ENCODE results near the gene SH3PXD2B. TPM values are rescaled to one million over a fixed set of nuclear protein-coding genes. Genes with fewer than 3 reads are reported as not detected.
"Not testable (repeated sequence)": the region's sequence is repeated elsewhere in the genome, so short reads cannot be mapped to it uniquely, and the experiment has no call there.

SH3PXD2B gene
- total RNA-seq, 1 donor from 2014 or later, result 39.8 TPM

DNA sequence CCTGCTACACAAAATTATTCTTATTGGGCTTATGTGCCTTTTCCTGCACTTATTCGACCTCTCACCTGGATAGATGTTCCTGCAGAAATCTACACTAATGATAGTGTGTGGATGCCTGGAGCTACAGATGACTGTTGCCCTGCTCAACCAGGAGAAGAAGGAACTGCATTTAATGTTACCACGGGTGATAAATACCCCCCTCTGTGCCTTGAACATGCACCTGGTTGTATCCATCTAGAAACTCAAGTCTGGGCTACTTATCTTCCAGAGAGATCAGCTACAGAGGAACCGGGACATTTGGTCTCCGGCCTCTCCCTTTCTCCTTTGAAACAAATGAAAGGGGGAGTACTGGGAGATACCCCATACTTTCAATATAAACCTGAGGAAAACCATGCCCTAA lies 54.5 kb downstream of the SH3PXD2B start:
- DNase-seq (ENCODE audit: low spot score), result no peak

DNA sequence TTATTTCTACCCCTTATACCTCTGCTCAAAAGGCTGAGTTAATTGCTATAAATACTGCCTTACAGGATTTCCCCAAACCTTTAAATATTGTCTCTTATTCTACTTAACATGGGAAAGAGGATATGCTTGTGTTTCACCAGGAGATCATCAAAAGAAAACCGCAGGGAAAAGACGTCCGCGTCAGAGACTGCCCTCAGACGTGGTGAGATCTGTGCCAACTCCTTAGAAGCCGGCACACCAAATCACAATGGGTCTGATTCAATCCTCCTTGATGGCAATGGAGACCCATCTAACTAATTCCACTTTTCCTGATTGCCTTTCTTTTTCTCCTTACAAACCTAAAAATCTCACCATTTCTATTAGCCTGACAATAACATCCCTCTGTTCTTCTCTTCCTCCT lies 55.0 kb downstream of the SH3PXD2B start:
- DNase-seq (ENCODE audit: low spot score), result no peak

DNA sequence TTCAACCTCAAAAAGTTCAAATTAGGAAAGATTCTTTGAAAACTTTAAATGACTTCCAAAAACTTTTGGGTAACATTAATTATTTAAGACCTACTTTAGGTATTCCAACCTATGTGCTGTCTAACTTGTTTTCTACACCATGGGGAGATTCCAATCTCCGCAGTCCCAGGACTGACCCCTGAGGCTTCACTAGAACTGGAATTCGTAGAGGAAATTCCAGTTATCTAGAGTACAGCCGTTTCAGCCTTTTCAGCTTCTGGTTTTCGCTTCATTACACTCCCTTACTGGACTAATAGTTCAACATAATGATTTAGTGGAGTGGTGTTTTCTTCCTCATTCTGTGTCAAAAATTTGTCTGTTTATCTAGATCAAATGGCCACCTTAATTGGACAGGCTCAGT lies 55.7 kb downstream of the SH3PXD2B start:
- not testable (repeated sequence) for DNase-seq (ENCODE audit: low spot score)

DNA sequence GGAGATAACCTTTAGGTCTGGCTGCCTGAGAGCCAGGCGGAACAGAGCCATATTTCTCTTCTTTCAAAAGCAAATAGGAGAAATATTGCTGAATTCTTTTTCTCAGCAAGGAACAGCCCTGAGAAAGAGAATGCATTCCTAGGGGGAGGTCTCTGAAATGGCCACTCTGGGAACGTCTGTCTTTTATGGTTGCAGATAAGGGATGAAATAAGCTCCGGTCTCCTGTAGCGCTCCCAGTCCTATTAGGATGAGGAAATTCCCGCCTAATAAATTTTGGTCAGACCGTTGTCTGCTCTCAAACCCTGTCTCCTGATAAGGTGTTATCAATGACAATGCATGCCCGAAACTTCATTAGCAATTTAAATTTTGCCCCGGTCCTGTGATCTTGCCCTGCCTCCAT lies 57.3 kb downstream of the SH3PXD2B start:
- not testable (repeated sequence) for DNase-seq (ENCODE audit: low spot score)

DNA sequence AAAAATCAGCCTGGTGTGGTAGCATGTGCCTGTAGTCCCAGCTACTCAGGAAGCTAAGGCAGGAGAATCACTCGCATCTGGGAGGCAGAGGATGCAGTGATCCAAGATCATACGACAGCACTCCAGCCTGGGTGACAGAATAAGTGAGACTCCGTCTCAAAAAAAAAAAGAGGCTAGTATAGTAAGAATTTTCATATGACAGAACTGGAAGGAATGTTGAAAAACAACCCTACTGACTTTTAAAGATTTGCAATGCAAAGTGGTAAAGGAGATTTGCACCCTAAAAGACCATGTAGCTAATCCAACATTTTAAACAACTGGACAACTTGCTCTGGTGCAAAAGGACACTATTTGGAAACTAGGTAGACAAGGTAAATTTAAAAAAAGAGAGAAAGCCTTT lies 58.1 kb downstream of the SH3PXD2B start:
- no peak for DNase-seq (ENCODE audit: low spot score)

DNA sequence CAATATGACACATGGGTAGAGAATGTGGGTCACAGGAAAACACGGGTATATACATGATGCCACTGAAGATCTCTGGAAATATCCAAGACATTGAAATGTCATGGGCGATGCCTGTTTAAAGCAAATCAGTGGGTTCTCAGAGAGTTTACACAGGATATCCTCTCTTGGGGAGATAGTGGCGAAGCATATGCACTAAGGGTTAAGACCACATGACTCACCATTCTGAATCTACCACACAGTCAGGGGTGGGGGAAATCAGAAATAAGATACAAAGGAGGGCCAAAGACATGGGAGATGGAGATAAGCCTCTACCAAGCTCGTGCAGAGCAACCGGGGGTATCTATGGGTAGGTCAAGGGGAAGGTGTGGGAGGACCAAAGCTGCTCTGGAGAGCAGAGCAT lies 58.8 kb downstream of the SH3PXD2B start:
- no peak for DNase-seq (ENCODE audit: low spot score)

DNA sequence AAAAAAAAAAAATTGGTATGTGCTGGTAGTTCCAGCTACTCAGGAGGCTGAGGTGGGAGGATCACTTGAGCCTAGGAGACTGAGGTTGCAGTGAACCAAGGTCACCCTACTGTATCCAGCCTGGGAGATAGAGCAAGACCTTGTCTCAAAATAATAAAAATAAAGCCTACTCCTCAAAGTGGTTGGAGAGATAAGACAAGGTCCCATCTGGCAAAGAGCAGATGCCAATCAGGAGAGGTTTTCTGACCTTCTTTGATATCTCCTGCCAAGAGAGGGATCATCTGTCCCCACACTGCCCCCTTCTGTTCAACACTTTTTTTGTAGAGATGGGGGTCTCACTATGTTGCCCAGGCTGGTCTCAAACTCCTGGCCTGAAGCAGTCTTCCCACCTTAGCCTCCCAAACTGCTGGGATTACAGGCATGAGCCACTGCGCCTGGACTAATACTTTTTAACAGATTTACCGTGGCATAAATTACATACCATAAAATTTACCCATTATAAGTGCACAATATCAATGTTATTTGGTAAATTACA lies 64.7 kb downstream of the SH3PXD2B start:
- no peak for DNase-seq (ENCODE audit: low spot score)

DNA sequence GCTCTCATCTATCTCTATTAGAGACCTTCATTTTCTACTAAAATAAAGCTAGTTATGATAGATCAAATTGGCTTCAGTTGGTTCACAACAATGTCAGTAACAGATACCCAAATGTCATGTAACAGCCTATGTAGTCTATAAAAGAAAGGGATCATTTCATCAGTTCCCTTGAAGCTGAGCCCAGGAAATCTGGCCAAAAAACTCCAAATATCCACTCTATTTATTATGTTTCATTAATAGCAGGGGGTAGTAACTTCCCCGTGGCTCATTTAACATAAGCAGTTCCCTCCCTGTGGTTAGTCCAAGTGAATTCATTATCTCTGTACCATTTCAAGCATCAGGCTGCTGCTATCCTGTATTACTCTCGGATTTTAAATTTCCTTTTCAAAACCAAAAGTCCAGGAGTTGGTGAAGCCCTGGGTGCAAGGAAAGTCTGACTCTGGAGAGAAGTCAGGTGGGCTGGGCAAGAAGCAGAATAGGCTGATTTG lies 66.0 kb downstream of the SH3PXD2B start:
- no peak for DNase-seq (ENCODE audit: low spot score)

DNA sequence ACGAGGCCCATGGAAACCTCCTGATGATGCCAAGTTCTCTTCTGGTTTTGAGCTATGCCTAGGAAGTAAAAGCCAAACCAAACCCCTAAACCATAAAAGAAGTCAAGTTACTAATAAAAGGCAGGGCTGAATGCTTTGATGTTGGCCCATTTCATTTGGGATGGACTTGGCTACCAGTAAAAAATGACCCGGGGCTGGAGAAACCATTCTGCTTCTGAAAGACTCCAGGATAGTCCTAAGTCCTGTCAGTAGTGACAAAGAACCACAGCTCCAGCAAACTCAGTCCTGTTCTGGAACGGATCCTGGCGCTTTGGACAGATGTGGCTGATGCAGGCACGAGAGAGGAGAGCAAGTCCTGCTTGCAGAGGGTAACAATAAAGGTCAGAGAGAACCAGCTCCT lies 68.6 kb downstream of the SH3PXD2B start:
- no peak for DNase-seq (ENCODE audit: low spot score)

DNA sequence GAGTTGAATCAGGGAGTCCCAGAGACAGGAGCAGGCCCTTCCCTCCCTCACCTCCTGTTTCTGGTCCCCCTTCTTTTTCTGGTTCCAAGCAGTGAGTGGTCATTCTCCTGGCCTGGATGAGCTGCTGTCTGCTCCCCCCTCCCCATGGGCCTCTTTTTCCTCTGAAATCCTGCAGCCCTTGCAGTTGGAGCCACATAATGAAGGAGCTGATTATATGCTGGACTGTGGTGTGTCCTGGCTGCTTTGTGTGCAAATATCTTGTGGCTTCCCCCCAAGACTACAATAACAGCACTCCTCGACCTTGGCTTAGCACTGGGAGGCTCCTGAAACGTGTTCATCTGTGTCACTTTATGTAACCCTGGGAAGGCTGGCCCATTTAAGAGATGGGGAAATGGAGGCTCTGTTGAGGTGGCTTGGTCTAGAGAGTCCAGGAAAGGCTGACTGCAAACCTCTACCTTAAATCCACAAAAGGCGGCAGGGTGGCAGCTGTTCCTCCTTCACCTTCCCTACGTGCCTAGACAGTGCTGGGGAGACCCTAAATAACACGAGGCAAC lies 69.2 kb downstream of the SH3PXD2B start:
- no peak for DNase-seq (ENCODE audit: low spot score)

DNA sequence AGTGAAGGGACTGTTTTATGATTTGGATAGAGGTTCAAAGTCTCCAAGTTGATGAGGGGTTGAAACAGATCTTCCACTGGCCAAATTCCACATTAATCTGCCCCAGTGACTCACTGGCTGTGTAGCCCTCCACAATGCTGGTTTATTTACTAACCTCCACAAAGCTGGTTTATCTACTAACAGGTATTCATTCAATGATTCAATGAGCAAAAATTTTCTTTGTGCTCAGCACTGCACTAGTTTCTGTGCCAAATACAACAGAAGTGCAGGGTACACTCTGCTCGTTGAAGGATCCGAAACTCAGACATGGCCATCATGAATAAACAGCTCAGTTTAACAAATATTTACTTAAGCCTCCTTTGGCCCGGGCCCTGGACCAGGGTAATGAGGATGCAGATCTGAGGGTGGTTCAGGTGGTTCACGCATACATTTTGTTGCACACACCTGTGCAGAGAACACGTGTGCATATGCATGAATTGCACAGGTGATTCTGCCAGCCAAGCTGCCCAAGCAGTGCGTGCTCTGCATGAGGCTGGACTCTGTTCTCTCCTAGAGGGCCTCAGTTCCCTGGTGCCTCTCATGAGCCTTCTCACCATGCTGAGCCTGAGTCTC lies 71.0 kb downstream of the SH3PXD2B start:
- no peak for DNase-seq (ENCODE audit: low spot score)

DNA sequence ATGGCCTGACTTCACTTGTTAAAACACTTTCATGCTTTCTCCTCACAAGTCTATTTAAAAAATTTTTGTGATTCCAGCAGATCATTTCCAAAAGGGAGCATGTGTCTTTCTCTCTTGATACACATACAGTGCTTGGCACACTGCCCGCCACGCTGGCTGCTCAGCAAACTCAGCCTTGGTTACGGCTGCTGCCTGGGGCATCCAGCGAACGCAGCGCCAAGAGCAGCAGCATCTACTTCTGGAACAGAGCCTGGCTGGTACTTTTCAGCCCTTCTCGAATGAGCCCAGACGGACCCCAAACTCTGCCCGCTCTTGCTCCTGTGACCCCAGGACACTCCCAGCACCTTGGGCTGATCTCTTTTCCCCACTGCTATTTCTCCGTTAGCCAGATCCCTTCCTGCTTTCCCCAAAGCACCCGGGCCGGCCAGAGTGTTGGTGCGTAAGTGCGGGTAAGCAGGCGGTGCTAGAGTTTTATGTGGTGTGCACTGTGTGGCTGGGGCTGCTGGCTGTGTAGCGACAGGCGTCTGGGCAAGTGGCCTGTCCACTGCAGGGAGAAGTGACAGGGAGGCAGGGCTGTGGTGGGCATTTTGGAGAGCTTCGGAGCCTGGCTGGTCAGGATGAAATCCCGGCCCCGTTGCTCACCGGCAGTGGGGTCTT lies 73.2 kb downstream of the SH3PXD2B start:
- DNase-seq (ENCODE audit: low spot score), result no peak

DNA sequence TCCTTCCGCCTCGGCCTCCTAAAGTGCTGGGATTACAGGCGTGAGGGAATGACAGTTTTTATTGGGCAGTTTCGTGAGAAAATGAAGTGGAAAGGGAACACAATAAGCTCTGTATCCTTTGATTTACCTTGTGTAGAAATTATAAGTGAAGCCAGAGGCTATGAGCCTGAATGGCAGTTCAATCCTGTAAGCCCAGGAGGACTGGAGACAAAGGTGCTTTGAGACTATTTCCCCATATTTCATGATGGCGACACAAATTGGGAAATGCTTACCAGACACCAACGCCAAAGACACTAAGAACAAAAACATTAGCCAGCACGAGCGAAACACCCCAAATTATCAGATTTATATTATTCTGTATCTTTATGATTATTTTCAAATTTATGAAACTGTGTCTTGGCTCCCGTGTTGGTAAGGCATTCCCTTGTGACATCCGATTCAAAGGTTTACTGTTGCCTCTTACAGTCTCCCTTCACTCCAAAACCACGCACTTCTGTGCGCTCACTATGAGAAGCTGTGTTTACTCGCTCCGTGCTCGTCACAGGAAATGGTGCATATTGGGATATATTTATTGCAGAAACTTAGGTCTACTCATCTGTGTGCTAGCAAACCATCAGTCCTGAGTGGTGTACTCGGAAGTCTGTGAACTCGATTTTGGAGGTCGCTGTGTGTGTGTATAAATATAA lies 73.9 kb downstream of the SH3PXD2B start:
- DNase-seq (ENCODE audit: low spot score), result no peak

DNA sequence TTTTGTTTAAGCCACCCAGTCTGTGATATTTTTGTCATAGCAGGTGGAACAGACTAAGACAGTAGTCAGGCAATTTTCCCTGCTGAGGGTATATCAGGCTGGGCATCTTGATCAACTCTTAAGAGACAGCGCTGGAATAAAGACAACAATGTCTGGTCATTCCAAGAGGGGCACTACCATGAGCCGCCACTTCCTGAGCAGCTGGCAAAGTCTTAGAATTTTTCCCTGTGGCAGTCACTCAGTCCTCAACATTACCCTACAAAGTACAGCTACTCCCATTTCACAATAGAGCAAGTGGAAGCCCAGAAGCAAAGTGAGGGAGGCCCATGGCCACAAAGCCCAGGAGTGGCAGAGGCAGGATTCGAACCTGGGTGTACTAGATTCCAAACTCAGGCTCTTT lies 74.8 kb downstream of the SH3PXD2B start:
- no peak for DNase-seq (ENCODE audit: low spot score)

DNA sequence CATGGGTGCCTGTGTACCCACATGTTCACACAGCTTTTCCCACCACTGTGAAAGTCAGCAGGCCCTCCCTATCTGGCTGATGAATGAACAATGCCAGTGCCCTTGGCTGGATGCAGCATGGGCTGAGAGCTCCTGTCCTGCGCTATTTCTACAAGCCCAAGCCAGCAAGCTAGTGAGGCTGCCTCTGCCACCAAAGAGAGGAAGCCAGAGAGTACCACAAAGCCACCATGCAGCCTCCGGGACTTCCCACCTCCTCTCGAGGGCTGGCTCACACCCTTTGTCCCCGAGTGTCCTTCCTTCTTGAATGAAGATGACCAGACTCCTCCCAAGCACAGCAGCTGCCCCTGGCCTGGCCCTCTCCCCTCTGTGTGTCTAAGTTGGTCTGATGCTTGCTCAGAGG lies 76.5 kb downstream of the SH3PXD2B start:
- DNase-seq (ENCODE audit: low spot score), result no peak

DNA sequence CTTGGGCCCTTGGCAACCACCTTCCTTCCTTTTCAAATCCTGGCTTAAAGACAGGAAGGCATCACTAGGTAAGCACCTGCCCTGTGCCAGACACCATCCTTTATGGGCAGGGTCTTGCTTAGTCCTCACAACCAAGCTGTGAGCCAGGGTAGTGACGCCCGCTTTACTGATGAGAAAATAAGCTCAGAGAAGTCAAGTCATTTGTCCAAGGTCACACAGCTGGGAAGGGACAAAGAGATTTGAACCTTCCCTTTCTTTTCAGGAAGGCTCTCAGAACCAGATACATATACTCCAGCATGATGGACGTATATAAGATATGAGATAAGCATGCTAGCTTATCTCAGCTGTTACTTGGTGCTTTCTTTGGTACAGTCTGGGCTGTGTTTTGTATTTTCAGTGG lies 76.9 kb downstream of the SH3PXD2B start:
- DNase-seq (ENCODE audit: low spot score), result no peak

DNA sequence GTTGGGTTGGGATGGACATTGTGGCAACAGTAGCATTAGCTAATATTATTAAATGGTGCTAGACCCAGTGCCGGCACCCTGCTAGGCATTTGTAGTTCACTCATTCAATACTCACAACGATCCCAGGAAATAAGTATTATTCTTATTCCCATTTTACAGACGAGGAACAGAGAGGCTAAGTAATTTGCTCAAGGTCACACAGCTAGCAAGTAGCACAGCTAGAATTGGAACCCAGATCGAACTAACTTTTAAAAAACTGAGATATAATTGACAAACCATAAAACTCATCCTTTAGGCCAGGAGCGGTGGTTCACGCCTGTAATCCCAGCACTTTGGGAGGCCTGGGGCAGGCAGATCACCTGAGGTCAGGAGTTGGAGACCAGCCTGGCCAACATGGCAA lies 79.5 kb downstream of the SH3PXD2B start:
- DNase-seq (ENCODE audit: low spot score), result no peak

DNA sequence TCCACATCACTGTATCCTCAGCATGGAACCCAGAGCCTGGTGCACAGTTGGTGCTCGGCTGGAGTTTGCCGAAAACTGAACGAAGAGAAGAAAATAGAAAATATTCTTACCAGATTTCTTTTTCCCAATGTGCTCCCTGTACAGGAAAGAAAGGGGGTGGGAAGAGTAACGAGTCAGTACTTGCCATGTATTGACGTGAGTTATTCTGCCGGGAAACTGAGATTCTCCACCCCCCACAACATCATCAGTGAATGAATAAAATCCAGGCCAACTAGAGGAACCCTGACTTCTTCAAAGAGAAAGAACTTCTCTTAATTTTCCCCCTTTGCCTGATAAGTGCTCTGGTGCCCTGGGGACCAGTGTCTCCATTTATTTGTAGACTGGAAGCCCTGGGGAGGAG lies 80.6 kb downstream of the SH3PXD2B start:
- no peak for DNase-seq (ENCODE audit: low spot score)

DNA sequence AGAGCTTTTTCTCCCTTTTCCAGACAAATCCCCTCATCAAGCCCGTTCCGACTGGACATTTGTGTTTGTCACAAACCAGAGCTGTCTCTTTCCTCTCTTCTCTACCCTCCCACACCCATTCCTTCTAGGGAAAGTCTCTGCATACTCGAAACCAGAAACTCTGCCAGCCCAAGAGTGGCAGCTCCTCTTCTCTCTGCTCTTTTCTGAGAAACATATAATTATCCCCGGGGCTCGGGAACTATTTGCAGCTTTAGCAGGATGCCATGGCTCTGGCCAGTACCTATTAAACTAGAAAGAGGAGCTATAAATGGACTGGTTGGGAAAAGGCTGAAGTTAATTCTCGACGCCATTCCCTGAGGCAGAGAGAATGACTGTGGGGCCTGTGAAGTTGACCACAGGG lies 82.6 kb downstream of the SH3PXD2B start:
- no peak for DNase-seq (ENCODE audit: low spot score)

DNA sequence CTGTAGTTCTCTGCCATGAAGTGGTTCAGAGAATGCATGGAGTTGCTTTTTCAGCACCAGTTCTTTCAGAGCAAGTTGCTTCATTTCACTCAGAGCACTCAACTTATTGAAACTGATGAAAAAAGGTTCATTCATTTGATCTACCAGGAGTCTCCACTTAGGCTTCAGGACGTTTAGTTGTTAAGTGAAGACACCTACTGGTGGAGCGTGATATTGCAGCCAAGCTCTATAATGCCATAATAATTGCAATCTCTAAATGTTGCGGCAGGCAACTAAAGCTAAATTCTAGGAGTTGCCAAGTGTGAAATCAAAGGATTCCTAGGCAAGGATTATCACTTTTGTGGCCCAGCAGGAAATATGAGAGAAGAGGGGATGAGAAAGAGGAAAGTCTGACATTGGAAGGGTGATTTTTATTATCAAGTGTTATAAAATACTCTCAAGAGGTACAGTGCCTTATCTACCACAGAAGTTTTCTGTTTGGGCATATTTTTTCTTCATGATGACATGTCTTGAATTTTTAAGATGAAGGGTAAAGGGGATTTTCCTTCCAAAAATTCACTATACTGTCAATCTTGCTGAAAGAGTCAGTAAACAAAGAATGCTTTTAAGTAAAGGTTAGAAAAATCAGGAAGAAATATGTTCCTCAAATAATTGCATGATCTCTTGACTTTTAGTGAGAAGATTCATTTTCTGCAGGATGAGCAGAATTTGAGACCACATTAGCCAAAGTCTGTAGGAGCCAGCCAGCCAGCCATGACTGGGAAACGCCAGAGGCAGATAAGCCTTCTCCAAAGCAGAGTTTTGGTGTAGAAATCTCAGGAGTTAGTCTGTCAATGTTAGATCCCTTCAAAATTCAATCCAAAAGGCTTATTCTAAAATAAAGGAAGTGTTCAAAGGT lies 83.4 kb downstream of the SH3PXD2B start:
- no peak for DNase-seq (ENCODE audit: low spot score)

DNA sequence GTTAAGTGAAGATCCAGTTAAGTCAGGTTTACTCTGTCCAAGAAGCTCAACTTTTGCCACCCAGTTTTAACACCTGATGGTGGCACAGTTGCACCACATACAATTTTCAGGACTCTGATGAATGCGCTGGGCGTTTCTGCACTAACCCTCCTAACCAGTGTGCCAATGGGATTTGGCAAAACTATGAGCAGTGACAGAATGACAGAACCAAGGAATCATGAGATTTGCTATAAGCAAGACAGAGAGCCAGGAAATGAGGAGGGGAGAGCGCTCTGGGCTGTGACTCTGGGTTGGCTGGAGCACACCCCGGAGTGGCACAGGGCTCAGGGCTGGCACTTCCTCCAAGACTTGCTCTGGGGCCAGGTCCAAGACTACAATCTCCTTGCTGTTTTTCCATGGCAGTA lies 84.1 kb downstream of the SH3PXD2B start:
- DNase-seq (ENCODE audit: low spot score), result no peak

DNA sequence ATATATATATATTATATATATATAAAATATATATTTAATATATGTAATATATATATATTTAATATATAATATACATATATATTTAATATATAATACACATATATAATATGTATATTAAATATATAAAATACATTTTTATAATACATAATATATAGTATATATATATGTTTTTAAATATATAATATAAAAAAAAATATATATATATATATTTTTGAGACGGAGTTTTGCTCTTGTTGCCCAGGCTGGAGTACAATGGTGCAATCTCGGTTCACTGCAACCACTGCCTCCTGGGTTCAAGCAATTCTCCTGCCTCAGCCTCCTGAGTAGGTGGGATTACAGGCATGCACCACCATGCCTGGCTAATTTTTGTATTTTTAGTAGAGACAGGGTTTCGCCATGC lies 85.6 kb downstream of the SH3PXD2B start:
- not testable (repeated sequence) for DNase-seq (ENCODE audit: low spot score)

All from ureter (tissue), 1 donor.